Right hindlimb (tissue), 1 donor: ENCODE results near the gene TMED6.

Experiments
- DNase-seq: peaks from one replicate; pipeline ENCODE4 v3.0.0-alpha.2; 2018

Gene TMED6

DNA sequence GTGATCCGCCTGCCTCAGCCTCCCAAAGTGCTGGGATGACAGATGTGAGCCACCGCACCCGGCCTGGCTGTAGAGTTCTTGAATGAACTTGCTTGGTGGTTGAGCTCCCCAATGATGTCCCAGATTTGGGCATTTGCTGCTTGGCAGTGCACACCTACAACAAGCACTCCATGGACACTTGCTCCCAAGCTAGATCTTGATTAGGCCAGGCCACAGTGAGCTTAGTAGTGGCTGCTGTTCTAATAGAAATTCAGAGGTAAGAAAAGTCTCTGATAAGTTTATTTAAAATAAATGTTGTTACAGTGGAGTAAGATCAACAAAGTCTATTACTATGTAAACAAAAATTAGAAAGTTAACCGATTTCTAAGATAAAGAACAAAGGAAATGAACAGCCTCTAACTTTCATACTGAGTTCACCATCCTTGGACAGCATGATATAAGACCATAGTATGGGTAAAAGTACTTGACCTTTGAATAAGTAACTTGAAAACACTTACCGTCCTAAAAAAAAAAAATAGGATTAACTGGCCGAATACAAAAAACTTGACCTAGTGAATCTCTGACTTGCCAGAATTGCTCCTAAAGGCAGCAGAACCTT, 951 bp downstream of the TMED6 start:
- no peak for DNase-seq

DNA sequence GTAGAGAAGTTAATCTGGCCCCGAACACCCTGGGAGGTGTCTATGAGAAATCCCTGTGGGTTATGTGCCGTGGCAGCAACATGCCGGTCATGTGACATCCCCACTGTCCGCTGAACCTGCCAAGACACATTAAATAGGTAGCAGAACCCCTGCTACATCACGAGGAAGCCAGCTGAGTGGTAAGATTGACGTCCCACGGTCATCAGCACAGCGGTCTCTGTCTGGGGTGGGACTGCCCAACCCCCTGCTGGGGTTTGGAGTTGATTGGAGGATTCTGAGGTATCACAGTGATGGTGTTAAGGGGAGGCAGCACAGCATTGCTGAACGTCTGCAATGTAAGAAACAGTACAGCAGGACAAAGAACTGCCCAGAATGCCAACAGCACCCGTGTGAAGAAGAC, 2.0 kb downstream of the TMED6 start:
- no peak for DNase-seq

DNA sequence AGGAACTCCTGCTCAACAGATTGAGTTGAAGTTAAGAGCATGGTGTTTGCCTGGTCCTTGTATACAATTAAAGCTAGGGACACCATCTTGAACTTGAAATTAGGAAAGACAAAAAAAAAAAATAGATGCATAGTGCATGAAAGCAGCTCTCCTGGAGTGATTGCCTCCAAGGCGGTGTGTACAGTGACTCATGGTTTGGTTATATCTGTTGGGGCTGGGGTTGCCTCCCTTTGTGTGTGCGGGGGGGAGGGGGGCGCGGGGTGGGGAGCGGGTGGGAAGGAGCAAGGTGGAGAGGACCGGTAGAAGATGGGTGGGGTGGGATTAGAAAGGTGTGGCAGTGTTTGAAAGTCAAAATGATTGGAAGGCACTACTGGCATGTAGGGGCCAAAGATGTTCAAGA, 3.4 kb downstream of the TMED6 start:
- no peak for DNase-seq

DNA sequence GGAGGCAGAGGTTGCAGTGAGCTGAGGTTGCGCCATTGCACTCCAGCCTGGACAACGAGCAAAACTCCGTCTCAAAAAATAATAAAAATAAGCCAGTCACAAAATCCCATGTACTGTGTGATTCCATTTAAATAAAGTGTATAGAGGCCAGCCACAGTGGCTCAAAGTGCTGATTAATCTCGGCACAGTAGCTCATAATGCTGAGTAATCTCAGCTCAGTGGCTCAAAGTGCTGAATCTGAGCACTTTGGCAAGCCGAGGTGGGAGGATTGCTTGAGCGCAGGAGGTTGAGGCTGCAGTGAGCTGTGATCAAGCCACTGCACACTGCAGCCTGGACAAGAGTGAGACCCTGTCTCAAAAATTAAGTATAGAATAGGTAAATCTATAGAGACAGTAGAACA, 4.9 kb downstream of the TMED6 start:
- no peak for DNase-seq

DNA sequence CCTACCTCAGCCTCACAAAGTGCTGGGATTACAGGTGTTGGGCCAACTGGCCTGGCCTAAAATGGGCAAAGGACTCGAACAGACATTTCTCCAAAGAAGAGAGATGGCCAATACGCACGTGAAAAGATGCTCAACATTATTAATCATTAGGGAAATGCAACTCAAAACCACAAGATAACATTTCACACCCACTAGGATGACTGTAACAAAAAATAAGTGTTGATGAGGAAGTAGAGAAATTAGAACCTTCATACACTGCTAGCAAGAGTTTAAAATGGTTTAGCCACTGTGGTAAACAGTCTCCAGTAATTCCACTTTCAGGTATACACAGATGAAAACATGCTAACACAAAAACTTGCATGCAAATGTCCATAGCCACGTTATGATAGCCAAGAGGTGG, 5.7 kb downstream of the TMED6 start:
- no peak for DNase-seq

DNA sequence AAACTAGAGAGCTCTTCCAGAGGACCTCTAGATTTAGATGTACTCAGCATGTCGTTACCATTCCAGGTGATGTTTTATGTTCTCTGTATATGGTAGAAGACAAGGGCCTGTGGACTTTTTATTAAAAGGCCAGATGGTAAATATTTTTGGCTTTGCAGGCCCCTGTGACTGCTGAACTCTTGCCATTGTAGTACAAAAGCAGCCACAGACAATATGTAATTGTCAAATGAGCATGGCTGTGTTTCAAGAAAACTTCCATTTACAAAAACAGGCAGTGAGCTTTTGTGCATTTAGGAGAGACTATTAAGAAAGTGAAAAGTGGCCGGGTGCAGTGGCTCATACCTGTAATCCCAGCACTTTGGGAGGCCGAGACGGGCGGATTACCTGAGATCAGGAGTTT, 7.4 kb downstream of the TMED6 start:
- DNase-seq = no peak

DNA sequence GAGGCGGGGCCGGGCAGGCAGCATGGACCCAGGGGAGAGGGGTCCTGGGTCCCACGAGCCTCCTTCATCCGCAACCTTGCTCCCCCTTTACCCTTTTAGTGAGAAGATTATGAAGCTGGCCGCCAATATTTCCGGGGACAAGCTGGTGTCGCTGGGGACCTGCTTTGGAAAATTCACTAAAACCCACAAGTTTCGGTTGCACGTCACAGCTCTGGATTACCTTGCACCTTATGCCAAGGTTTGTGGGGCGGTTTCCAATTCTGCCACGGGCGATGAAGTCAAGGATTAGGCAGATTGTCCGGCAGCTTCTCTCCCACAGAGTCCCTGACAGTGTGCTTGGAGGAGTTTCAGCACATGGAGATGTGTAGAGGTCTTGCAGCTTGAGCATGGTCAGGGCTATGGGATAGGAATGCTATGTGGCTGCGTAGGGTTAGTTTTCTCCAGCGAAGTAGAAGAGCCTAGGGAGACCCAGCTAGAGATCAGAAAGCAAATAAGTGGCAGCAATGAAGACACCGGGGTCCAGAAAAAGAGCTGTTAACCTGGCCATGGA, 11.4 kb downstream of the TMED6 start:
- DNase-seq = no peak

DNA sequence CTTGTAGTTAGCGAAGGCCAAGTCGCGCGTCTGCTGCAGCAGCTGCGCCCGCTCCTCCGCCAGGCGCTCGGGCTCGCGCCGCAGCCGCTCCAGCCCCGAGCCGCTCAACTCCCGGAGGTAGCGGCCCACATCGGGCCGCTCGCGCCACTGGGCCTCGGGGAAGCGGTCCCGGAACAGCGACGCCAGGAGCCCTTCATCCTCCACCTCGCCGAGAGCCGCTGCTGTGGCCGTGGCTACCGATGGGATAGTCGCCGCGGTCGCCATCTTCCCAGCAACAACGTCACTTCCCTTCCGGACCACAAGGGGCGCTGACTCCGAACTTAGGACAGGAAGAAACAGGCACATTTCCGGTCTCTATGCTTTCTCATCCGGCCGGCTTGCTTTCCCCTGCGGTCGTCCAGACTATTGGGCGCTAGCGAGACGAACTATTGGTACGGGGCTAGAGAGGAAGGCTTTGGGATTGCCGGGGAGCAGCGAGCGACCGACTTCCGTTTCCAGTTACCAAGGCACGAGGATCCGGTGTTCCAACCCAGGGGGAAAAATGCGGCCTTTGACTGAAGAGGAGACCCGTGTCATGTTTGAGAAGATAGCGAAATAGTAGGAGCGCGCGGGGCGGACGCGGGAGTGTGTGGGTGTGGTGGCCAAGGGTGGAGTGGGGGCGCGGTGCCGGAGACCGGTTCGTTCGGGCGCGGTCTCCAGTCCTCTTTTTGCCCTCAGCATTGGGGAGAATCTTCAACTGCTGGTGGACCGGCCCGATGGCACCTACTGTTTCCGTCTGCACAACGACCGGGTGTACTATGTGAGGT, 12.1 kb downstream of the TMED6 start, which contains the start of the genes COG8 and NIP7:
Gene COG8, minus strand, starts transcription at position 276 of the 806 bp plus-strand sequence. Its CDS starts 12 bp downstream, at position 264.
Gene NIP7, plus strand, starts transcription at position 484 of the 806 bp plus-strand sequence. Its CDS starts 58 bp downstream, at position 542.
- peak; percentile 98 for DNase-seq

DNA sequence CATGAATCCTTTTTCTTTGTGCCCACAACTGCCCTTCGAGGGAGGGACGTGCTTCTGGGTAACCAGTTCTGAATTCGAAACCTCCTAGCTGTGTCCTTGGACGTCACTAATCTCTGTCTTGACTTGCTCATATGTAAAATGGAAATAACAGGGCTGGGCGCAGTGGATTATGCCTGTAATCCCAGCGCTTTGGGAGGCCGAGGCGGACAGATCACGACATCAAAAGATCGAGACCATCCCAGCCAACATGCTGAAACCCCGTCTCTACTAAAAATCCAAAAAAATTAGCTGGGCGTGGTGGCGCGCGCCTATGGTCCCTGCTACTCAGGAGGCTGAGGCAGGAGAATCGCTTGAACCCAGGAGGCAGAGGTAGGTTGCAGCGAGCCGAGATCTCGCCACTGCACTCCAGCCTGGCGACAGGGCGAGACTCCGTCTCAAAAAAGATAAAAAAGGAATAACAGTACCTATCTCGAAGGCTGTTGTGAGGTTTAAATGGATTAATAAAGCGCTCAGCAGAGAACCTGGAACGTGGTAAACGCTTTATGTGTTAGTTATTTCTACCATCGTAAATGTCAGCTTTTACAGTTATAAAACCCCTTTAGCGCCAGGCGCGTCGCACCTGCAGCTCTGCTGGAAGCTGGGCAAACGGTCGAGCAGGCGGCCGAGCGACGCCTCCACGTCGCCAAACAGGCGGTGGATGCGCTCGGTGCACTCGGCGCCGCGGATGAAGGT, 12.9 kb downstream of the TMED6 start:
- DNase-seq = no peak

DNA sequence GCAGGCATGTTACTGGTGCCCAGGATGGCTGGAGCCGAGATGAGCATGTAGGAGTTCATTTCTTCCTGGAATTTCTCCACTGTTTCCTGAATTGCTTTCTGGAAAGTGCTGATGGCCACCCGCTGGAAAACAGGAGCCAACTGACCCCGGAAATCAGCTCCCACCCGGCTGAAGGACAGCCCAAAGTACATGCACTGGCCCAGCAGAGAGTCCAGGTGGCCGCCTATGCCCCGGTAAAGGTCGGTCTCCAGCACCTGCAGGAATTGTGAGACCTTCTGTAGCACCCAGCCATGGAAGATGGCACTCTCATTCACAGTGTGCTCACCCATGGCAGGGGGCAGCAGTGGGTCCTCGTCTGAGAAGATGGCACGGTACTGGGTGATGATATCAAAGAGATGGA, 16.9 kb downstream of the TMED6 start:
- DNase-seq = no peak

DNA sequence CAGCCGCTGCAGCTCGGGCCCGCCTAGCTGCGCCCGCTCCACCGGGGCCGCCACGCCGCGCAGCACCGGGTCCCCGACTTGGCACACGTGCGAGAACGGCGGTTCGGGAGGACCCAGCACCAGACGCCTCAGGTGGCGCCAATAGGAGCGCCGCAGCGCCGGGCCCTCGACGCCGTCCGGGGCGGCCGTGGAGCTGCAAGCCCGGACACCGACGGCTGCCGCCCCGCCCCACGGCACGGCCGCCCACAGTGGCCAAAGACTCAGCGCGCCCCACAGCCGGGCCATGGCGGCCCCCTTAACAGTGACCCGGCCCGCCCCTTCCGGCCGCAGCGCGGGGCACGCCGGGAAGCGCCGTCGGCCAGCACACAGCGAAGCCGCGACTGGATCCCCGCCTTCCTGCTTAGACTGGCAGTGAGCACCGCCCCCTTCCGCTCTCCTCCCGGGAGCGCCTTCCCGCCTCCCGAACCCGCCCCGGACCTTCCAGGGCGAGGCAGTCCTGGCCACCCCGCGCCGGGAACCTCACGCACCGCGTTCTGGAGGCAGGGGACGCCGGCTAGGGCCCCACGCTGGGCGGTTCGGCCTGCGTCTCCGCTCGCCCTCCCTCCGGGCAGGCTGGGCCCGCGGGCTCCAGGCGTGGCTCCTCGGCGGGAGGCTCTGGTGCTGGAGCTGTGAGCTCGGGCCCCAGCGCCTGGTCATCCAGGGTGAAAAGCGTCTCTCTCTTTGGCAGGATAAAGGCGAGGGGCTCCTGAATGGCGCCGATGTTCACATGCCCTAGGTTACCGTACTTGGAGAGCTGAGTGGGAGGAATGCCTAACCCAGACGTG, 21.1 kb downstream of the TMED6 start, which contains the start of gene PDF:
Gene PDF, minus strand, starts transcription at position 303 of the 824 bp plus-strand sequence. Its CDS starts 18 bp downstream, at position 285.
- peak; percentile 97 for DNase-seq

DNA sequence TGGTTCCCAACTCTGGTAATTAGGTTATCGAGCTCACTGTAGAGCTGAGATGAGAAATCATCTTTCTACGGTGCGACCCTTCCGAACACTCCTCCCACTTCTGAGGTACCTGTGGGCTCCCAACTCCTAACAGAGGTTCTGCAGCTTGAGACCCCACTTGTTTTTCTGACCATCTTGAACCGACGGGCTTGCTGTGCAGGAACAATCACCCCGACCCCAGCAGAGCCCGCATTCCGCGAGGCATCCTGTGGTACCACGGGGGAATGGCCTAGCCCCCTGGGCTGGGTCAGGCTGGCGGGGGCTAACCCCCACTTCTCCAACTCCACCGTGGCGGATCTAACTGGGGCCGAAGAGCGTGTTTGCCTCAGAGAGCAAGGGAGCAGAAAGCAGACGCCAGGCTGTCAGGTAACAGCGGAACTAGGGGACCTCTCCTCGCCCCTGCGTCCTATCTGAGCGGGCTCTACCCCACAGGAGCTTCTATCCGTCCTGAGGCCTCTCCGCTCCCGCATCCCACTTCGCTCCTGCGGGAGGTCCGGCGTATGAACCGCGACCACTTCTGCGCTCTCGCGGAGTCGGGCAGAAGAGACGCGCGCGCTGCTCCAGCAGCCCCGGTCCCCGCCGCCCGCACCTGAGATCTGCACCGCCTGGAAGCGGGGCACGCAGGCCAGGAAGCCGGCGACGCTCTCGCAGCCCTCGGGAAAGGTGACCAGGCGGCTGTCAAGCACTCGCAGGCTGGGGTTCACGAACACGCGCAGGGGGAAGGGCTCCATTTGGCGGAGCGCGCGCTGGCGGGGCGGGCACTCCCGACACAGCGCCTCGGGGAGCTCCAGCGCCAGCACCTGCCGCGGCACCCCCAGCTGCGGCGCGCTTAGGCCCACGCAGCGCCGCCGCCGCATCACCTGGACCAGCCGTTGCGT, 22.0 kb downstream of the TMED6 start:
- DNase-seq = no peak

DNA sequence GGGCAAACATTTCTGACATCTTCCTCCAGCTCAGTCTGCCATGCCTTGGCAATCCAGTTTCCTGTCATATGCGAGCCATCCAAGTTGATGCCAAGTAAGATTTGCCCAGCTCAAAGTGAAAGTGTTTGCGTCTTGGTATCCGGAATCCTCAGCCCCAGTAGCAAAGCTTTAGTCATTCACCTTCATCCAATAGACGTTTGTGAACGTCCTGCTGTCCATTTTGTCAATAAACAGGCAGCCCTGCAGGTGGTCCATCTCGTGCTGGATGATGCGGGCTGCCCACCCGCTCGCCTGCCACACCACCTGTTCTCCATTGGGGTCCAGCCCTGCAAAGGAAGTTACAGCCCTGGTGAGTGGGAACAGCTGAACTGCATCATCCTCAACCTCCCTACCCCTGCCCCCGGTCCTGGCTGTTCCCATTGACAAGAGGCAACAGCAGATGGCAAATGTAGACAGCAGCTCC, 22.7 kb downstream of the TMED6 start:
- DNase-seq = no peak

DNA sequence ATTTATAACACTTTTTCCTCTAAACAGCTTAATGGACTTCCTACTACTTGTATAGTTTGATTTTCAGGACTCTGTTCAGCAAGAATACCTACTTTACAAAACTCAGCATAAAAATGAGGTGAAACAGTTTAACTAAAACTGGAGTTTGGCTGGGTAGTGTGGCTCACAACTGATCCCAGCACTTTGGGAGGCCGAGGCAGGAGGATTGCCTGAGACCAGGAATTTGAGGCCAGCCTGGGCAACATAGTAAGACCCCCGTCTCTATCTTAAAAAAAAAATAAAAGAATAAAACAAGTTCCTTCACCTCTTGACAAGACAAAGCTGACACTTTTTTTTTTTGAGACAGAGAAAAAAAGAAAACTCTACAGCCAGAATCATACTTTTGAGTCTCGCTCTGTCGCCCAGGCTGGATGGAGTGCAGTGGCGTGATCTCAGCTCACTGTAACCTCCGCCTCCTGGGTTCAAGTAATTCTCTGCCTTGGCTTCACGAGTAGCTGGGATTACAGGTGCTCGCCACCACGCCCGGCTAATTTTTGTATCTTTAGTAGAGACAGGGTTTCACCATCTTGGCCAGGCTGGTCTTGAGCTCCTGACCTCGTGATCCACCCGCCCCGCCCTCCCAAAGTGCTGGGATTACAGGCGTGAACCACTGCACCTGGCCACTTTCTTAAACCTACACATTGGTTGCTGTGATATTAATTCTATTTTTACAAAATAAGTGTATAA, 23.8 kb downstream of the TMED6 start:
- DNase-seq = no peak

DNA sequence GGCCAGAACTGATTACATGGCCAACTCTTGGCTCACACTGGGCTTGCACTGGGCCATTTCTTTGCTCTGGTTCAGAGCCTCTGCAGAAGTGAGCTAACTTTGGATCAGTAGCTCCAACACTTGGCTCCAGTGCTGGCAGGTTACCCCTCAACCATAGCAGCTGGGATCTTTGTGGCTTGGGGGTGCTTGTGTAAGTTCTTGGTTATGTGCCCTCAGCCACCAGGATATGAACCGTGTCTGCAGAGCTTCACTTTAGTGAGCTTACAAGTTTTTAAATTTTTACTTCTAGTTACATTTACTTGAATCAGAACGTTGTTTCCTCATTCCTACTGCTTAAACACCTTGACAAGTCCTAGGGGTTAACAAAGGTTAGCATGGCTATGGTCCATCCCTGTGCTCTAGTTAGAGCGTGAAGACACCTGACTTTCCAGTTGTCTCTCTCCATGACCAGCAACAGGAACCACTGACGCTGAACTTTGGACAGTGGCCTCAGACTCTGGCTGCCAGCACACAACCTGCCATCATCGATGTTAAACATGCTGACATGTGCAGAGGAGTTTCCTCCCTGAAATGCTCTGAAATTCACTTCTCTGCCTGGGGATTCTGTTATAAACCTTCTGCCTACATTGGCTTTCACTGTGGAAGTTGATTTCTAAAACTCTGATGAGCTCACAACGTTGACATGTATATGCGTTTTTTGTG, 25.3 kb downstream of the TMED6 start:
- DNase-seq = no peak

DNA sequence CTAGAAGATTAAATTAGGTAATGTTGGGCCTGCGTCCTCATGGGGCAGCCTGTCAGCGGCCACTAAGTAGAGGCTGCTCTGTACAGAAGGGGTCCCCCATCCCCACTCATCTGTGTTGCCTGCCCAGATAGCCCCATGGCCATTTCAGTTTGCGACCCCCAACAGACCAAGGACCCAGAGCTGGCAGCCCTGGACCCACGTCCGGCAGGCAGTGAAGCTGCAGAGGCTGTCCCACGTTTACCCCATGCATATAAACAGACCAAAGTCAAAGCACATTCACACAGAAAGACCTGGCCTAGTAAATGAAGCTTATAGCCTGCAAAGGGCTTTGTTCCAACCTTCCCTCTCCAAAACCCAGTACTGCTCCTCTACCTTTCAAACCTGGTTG, 25.8 kb downstream of the TMED6 start:
- DNase-seq = no peak

DNA sequence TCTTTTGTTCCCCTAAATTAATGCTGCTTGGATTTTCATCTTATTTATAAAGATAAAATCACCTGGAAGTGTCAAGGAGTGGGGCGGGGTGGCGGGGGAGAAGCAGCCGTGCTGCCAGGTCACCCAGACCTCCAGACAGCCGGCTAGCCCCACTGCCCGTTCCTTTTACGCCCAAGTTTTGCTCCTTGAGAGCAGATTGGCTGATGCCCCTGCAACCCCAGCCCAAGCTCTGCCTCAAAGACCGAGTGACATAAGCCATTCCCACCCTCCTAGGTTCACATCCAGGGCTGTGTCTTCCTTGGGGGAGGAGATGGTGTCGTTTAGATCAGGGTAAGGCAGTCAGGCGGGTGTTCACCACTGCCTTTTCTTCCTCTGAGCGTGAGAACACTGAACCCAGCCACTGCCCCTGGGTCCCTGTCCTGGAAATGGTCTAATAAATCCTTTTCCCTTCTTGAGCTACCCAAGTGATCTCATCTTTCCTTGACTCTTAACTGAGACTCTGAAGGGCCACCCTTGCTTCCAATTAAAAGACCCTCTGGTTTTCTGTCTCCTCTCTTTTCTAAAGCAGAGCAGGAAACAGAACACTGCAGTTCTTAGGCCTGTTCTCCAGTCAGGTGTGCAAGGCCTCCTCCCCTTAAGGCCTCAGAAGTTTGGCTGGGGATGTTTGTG, 26.9 kb downstream of the TMED6 start:
- no peak for DNase-seq

DNA sequence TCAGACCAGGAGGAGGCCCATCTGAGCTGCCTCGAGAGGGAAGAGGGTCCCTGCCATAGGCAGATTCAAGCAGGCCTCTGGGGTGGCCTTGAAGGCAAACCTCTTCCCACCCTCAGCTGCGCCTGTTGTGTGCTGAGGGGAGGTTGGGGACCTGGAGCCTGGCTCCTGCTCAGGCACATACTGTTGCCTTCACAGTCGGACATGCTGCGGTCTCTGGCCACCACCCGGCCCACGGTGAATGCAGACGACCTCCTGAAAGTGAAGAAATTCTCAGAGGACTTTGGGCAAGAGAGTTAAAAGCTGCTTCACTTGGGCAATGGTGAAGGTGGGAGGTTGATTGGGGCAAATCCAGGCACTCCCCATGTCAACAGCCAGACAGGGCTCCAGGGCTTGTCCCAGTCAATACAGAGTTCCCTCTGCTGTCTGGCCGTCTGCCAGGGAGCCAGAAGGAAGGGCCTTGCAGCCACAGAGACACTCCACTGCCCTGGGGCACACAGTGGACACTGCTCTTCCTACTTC, 27.5 kb downstream of the TMED6 start:
- no peak for DNase-seq

DNA sequence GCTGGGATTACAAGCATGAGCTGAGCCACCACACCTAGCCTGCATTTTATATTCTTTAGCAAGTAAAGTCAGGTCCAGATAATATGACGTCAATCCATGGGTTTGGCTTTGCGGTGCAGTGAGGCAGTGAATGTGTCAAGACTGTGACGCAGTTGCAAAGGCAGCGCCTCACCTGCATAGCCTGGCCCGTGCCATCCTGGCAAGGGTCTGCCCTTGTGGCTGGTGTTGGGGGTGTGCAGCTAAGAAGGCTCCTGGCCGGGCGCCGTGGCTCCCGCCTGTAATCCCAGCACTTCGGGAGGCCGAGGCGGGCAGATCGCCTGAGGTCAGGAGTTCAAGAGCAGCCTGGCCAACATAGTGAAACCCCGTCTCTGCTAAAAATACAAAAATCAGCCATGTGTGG, 28.2 kb downstream of the TMED6 start:
- no peak for DNase-seq
